GM23248 (cell line): Measurements from ENCODE around the gene STOX1.

ENCODE experiments used
- EZH2 ChIP-seq: fragments of 200-600 bp; sonication (generic); IDR thresholded peaks from 2 replicates; pipeline ENCODE4 v1.6.1; 2018; ENCODE audit warnings: antibody characterized with exemption, mild to moderate bottlenecking; ENCODE audit not compliant: insufficient read depth, poor library complexity, severe bottlenecking
- EZH2phosphoT487 ChIP-seq: fragments of 200-600 bp; sonication (generic); IDR thresholded peaks from 2 replicates; pipeline ENCODE4 v1.6.1; 2018; ENCODE audit warnings: antibody characterized with exemption, moderate library complexity, mild to moderate bottlenecking, low read depth; ENCODE audit not compliant: insufficient read depth

- TF ChIP-seq EZH2 (no peak), EZH2phosphoT487 (no peak)
Observed at GRCh38 chr10:68879628-68880027, 52.3 kb downstream of the STOX1 start.
